ENCODE data around the gene ELP2.
A peak's percentile ranks its signal among the peaks of the same experiment; 100 is the strongest.

The ELP2 gene

DNA sequence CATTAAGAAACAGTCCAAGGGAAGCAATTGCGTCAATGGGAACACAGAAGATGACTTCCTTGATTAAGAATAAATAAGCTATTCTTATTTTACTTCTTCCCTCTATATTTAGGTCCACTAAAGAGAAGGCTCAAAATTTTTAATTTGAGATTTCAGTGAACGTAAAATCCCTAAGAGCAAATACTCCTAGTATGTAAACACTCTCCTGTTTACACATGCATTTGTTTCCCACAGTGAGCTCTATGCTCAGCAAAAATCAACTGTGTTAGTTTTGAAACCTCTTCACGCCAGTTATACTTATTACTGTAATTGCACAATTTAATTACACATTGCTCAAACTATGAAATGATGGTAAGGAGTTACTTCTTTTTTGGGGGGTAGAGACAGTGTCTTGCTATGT, 9.4 kb upstream of the ELP2 start:
- DNase-seq (ENCODE audit: low spot score), result no peak

DNA sequence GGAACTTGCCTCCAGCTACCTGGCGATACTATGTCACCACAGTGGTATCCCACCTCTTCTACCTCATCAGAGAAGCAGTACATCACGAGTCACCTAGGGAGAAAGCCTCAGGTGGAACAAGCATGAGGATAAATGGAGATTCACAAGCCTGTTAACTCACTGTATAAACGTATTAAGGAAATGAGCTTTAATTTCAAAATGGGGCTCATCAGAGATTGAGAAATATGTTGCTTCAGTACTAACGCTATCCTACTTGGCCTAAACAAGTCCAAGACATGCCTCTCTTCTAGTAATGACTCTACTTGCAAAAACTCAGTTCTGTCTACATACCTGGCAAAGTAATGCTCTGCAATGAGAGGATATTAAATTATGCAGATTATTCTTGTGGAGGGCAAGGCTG, 4.9 kb upstream of the ELP2 start:
- DNase-seq (ENCODE audit: low spot score), result no peak

DNA sequence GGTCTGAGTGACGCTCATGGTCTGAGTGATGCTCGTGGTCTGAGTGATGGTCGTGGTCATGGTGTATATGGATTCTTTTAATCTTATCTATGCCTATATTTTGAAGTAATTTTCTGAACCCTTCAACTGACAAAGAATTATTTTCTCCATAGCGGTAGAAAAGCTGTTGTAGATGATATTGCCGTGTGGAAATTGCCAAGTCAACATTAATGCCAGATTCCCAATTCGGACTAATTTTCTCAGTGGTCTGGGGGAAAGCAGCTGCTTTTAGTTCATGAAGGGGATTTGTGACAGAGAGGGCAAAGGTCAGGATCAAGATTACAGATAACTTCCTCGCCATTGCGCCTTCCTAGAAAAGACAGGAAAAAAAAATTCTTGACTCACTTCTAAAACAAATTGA, 3.0 kb upstream of the ELP2 start:
- no peak for DNase-seq (ENCODE audit: low spot score)

DNA sequence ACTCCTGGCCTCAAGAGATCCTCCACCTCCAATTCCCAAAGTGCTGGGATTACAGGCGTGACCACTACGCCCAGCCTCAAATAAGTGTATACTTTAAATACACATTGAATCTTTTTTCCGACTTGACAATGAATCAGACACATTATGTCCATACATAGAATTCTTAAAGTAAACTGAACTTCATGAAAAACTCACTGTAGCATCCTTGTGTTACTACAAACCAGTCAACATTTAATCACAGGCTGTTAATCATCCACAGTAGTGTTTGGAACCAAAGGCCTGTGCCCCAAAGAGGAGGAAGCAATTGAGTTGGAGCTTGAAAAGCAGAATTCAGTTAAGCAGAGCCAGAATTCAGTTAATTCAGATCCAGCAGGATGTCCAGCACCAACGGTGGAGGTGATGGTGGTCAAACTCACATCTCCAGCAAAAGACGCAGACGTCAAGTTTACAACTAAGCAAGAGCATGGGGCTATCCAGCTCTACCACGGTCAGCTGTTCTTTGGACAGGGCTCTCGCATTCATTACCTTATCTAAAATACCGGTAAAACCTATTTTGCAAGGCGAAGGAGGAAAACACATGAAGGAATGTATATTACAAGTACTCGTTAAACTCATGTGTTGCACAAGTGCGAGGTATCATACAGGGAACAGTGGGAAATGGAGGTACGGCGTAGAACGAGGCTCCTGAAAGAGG, 1.7 kb upstream of the ELP2 start:
- peak; percentile 10 for DNase-seq (ENCODE audit: low spot score)

DNA sequence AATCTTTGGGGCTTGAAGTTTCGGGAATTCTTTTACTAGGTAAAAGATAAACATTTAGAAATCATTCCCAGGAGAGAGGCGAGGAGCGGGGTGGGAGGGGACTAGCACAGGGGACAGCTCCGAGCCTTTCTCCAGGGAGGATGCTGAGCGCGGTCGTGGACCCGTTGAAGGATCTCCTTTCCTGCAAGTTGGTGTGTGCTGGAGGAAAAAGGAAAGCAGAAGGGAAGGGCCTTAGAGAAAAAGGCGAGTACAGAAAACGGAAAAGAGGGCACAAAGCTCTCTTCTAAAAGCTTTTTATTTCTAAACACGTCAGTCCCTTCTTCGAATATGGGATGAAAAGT, 1.2 kb upstream of the ELP2 start:
- DNase-seq (ENCODE audit: low spot score), result no peak

GRCh38 chr18:36128907-36129299, 796 bp upstream of the ELP2 start:
- DNase-seq (ENCODE audit: low spot score), result no peak

GRCh38 chr18:36130039-36130831, 536 bp downstream of the ELP2 start:
- DNase-seq (ENCODE audit: low spot score), result peak; percentile 28

GRCh38 chr18:36130883-36131653, 1.4 kb downstream of the ELP2 start:
- no peak for DNase-seq (ENCODE audit: low spot score)

DNA sequence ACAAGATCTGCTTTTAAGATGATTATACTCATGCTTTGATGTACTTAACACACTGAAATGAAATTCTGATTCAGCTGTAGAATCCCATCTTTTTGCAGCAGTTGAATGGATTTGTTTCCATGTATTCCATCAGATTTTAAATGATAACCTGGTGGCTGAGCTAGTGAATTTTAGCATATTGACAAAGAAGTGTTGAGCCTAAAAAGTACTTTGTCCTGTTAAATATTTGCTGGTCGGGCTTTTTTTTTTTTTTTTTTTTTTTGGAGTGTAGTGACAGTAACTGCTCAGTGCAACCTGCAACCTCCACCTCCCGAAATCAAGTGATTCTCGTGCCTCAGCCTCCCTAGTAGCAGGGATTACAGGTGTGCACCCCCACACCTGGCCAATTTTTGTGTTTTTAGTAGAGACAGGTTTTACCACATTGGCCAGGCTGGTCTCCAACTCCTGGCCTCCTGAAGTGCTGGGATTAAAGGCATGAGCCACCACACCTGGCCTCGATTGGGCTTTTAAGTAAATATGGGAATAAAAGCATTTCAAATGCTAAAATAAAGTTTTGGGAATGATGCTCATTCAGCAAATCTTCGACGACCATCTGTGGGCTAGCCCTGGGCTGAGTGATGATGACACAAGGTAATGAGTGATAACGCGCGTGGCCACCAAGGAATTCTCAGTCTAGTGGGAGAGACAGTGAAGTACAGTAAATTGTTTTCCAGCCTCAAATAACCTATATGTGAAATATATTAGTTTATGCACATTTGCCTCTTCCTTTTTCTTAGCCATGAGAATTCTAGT, 2.2 kb downstream of the ELP2 start:
- no peak for DNase-seq (ENCODE audit: low spot score)

GRCh38 chr18:36132756-36133155, 3.1 kb downstream of the ELP2 start:
- DNase-seq (ENCODE audit: low spot score), result no peak

GRCh38 chr18:36135264-36135663, 5.6 kb downstream of the ELP2 start:
- DNase-seq (ENCODE audit: low spot score), result no peak

DNA sequence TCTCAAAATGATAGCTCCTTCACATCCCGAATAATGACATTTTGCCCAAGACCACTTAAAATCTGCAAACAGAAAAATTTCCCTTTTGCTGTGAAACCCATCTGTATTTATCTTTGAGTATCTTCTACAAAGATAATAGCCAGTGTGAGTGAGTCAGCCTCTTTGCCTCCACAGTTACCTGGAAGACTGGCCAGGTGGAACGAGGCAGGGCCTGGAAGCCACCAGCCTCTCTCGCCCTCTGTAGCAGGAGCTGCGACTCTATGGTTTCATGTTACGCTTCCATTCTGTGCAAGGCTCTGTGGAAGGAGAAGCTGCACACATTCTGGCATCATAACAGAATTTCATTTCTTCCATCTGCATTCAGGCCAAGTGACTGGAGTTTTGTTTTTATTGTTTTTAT, 9.5 kb downstream of the ELP2 start:
- DNase-seq (ENCODE audit: low spot score), result no peak

GRCh38 chr18:36141576-36141975, 11.9 kb downstream of the ELP2 start:
- DNase-seq (ENCODE audit: low spot score), result no peak

DNA sequence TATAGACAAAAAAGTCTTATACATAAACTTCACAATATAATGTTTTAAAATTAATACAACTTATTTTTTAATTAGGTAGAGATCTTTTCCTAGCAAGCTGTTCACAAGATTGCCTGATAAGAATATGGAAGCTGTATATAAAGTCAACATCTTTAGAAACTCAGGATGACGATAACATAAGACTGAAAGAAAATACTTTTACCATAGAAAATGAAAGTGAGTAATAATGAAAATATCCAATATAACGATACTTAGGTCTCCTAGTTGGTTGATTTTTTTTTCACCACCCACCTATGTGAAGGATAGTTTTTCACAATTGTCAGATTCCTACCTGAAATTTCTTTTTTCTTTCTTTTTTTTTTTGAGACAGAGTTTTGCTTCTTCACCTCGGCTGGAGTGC, 13.1 kb downstream of the ELP2 start:
- no peak for DNase-seq (ENCODE audit: low spot score)

- no peak for DNase-seq (ENCODE audit: low spot score)
Observed at GRCh38 chr18:36143391-36143790, 13.7 kb downstream of the ELP2 start.

- DNase-seq (ENCODE audit: low spot score), result peak; percentile 75
Observed at GRCh38 chr18:36149514-36150289, 20.0 kb downstream of the ELP2 start.

DNA sequence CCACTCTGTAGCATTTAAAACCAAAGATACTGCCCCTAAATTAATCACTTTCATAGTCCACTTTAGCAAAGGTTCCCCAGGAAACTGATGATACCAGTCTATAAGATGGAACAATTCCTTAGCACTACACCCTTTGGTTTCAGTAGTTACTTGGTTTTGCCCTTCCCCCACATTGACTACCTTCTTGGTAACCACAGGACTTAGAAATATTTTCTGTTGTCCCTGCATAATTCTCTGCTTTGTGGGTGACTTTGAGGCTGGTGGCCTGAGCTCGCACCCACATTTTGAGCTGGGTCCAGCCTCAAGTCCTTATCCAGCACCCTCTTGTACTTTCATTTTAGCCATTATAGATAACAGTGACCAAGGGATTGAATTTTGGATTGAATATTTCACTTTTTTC, 23.1 kb downstream of the ELP2 start:
- no peak for DNase-seq (ENCODE audit: low spot score)

- no peak for DNase-seq (ENCODE audit: low spot score)
Observed at GRCh38 chr18:36153203-36153602, 23.5 kb downstream of the ELP2 start.

- DNase-seq (ENCODE audit: low spot score), result no peak
Observed at GRCh38 chr18:36153771-36154170, 24.1 kb downstream of the ELP2 start.

DNA sequence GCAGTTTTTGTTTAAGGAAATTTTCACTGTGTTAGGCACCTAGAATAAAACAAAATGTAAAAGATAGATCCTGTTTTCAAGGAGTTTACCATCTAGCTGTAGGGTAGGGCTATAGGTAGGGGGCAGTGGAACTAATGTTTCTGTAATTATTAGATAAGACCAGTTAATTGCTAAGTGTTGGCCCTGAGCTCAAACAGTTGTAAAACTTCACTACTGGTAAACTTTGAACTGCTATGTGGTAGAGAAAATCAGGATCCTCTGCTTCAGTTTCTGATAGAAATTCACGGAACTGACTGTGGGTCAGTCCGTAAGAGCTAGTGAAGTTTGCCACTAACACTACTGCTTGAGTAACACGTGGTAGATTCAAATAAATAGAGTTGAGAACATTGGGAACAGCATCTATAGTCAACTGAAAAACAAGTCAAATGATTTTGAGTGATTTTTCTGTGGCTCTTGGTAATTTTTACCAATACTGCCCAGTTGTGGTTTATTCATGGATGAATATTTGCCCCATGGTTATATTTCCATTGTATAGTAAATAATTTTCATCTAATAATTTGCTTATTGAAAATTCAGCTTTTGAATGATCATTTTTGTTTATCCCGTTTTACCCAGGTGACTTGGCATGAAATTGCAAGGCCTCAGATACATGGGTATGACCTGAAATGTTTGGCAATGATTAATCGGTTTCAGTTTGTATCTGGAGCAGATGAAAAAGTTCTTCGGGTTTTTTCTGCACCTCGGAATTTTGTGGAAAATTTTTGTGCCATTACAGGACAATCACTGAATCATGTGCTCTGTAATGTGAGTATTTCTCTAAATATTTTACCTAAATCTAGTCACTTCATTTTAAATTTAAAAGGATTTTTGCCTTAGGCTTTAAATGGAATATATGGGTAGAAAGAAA, 26.4 kb downstream of the ELP2 start:
- no peak for DNase-seq (ENCODE audit: low spot score)

Data from NAMALWA (cell line).